Measurements from ENCODE around the gene AGRN. TPM values are rescaled to one million over a fixed set of nuclear protein-coding genes. Genes with fewer than 3 reads are reported as not detected.
A peak's percentile ranks its signal among the peaks of the same experiment; 100 is the strongest.

Gene AGRN
- total RNA-seq, 4 donors from 2014 or later = 17.0 to 31.6 (median 22.6) TPM

- peaks cover 22 to 42% (median 36%) of the 10 kb centered on the region in 4 donors for H3K4me1 ChIP-seq
- no peak overlapping the region for H3K4me3 ChIP-seq
- H3K27ac ChIP-seq (replicated peaks in 1 of 4) = no peak overlapping the region
- DNase-seq (ENCODE audit: extremely low spot score) = no peak
- H3K9me3 ChIP-seq = no peaks in the 10 kb centered on the region
- no peak for TF ChIP-seq EP300 (IDR thresholded peaks at IDR 0.05)
- no peak for TF ChIP-seq POLR2AphosphoS5 (IDR thresholded peaks at IDR 0.05)
- TF ChIP-seq POLR2A (IDR thresholded peaks at IDR 0.05; ENCODE audit: low read depth) = no peak
- TF ChIP-seq, protein P1, sequence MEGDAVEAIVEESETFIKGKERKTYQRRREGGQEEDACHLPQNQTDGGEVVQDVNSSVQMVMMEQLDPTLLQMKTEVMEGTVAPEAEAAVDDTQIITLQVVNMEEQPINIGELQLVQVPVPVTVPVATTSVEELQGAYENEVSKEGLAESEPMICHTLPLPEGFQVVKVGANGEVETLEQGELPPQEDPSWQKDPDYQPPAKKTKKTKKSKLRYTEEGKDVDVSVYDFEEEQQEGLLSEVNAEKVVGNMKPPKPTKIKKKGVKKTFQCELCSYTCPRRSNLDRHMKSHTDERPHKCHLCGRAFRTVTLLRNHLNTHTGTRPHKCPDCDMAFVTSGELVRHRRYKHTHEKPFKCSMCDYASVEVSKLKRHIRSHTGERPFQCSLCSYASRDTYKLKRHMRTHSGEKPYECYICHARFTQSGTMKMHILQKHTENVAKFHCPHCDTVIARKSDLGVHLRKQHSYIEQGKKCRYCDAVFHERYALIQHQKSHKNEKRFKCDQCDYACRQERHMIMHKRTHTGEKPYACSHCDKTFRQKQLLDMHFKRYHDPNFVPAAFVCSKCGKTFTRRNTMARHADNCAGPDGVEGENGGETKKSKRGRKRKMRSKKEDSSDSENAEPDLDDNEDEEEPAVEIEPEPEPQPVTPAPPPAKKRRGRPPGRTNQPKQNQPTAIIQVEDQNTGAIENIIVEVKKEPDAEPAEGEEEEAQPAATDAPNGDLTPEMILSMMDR (IDR thresholded peaks at IDR 0.05) = no peak
- no peaks in the 10 kb centered on the region for H3K36me3 ChIP-seq
- peaks cover 7 to 89% (median 35%) of the 10 kb centered on the region in 4 donors for H3K27me3 ChIP-seq
- intact Hi-C loops (cut with DNase I) = no loop called here
- WGBS = 69% methylated on average over 9 of the region's 27 CpGs
Measured at GRCh38 chr1:1066403-1067283, 46.7 kb downstream of the AGRN start.

DNA sequence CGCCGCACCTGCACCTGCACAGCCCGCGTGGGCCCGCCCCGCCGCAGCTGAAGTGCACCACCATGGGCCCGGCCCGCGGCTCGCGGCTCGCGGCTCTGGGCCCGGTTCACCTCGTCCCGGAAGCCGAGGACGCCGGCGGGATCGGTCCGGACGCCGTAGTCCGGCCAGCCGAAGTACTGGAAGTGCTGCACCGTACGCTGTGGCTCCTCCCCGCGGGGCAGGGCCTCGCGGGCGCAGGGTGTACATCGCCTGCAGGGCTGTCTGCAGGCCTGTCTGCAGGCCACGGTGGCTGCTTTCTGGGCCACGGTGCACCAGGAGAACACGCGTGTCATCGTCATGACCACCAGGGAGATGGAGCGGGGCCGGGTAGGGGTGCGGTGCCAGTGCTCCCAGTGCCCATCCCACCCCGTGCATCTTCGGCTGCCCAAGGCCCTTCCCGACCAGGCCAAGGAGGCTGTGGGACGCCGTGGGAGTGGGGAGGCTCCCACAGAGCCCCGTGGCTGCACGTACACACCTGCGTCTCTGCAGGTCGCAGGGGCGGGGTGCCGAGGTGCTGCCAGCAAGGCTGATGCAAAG, 47.5 kb downstream of the AGRN start:
- intact Hi-C loops (cut with DNase I) = no loop called here
- H3K9me3 ChIP-seq = no peaks in the 10 kb centered on the region
- 79% methylated on average over 13 of the region's 54 CpGs for WGBS

GRCh38 chr1:1067860-1068516, 48.1 kb downstream of the AGRN start:
- Histone ChIP-seq H3K4me3 (peak overlapping the region; percentile 47 to 65 (median 52)), H3K9me3 (no peaks in the 10 kb centered on the region), H3K4me1 (peaks cover 22 to 34% (median 29%) of the 10 kb centered on the region in 4 donors), H3K27me3 (peaks cover 7 to 89% (median 36%) of the 10 kb centered on the region in 4 donors), H3K36me3 (no peaks in the 10 kb centered on the region), H3K27ac (replicated peaks in 1 of 4) (no peak overlapping the region)
- TF ChIP-seq POLR2A (IDR thresholded peaks at IDR 0.05; ENCODE audit: low read depth) (no peak), EP300 (IDR thresholded peaks at IDR 0.05) (no peak), POLR2AphosphoS5 (IDR thresholded peaks at IDR 0.05) (no peak)
- TF ChIP-seq, protein P1 (IDR thresholded peaks at IDR 0.05) = no peak
- 58% methylated on average over 32 of the region's 32 CpGs for WGBS
- DNase-seq (ENCODE audit: extremely low spot score) = no peak
- intact Hi-C loops (cut with DNase I) = no loop called here

More for the DNA sequence above, 47.5 kb downstream of the AGRN start:
- Histone ChIP-seq H3K27ac (replicated peaks in 1 of 4) (no peak overlapping the region), H3K4me1 (peaks cover 22 to 38% (median 32%) of the 10 kb centered on the region in 4 donors), H3K27me3 (peaks cover 7 to 89% (median 35%) of the 10 kb centered on the region in 4 donors), H3K4me3 (no peak overlapping the region), H3K36me3 (no peaks in the 10 kb centered on the region)
- DNase-seq (ENCODE audit: extremely low spot score) = no peak
- TF ChIP-seq EP300 (IDR thresholded peaks at IDR 0.05) = no peak
- TF ChIP-seq POLR2AphosphoS5 (IDR thresholded peaks at IDR 0.05) = no peak
- TF ChIP-seq, protein P1 (IDR thresholded peaks at IDR 0.05) = no peak
- TF ChIP-seq POLR2A (IDR thresholded peaks at IDR 0.05; ENCODE audit: low read depth) = no peak

DNA sequence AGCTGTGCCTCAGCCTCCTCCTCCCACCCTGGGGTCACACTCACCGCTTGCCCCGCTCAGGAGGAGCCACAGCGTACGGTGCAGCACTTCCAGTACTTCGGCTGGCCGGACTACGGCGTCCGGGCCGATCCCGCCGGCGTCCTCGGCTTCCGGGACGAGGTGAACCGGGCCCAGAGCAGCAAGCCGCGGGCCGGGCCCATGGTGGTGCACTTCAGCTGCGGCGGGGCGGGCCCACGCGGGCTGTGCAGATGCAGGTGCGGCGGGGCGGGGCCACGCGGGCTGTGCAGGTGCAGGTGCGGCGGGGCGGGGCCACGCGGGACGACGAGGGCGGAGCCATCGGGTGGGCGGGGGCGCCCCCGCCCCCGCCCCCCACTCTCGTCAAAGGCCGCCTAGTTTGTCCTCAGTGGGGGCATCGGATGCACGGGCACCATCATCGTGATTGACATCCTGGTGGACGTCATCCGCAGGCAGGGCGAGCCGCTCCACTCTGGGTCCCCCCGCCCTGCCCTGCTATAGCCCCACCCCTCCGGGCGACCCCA, 48.7 kb downstream of the AGRN start:
- peak overlapping the region; percentile 47 to 65 (median 52) for H3K4me3 ChIP-seq
- TF ChIP-seq POLR2A (IDR thresholded peaks at IDR 0.05; ENCODE audit: low read depth) (no peak), EP300 (IDR thresholded peaks at IDR 0.05) (no peak), POLR2AphosphoS5 (IDR thresholded peaks at IDR 0.05) (no peak)
- TF ChIP-seq, protein P1 (IDR thresholded peaks at IDR 0.05) = no peak
- intact Hi-C loops (cut with DNase I) = no loop called here
- no peak overlapping the region for H3K27ac ChIP-seq (replicated peaks in 1 of 4)
- WGBS = 0% methylated on average over 1 of the region's 55 CpGs
- DNase-seq (ENCODE audit: extremely low spot score) = no peak
- peaks cover 7 to 89% (median 39%) of the 10 kb centered on the region in 4 donors for H3K27me3 ChIP-seq
- H3K36me3 ChIP-seq = no peaks in the 10 kb centered on the region
- H3K4me1 ChIP-seq = peaks cover 22 to 31% (median 26%) of the 10 kb centered on the region in 4 donors
- H3K9me3 ChIP-seq = no peaks in the 10 kb centered on the region

Measured in esophagus muscularis mucosa (tissue), 4 donors.